Measurements from ENCODE around the gene KRT80.

The KRT80 gene

GRCh38 chr12:52186118-52186840, 5.5 kb downstream of the KRT80 start:
- H3K4me3 ChIP-seq, result no peak overlapping the region
- H3K27ac ChIP-seq, result peak overlapping the region in 18 of 21 experiments; percentile 29 to 86 (median 74)

DNA sequence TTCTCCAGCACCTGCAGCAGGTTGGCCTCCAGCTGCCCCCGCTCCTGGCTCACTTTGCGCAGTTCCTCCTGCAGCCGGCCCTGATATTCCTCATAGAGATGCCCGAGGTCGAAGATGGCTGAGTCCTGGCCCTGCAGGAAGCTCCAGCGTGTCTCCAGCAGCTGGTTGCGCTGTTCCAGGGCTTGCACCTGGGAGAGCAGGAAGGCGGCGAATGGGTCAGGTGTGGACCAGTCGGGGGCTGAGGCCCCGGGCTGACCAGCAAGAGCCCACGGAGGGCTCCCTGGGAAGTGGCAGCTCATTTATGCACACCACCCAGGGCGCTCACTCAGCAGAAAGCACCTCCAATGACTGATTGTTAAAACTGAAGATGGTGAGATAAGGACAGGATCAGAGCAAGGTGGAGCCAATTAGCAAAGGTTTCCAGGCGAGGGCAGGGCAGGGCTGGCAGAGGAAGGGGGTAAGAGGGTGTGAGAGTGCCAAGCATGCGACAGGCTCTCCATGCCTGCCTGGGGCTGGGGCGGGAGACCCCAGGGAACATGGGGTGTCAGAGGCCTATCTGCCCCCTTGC, 6.3 kb downstream of the KRT80 start:
- Histone ChIP-seq H3K27ac (peak overlapping the region in 17 of 21 experiments; percentile 39 to 86 (median 78)), H3K4me3 (peak overlapping the region in 5 of 7 experiments; percentile 7 to 30 (median 18))

DNA sequence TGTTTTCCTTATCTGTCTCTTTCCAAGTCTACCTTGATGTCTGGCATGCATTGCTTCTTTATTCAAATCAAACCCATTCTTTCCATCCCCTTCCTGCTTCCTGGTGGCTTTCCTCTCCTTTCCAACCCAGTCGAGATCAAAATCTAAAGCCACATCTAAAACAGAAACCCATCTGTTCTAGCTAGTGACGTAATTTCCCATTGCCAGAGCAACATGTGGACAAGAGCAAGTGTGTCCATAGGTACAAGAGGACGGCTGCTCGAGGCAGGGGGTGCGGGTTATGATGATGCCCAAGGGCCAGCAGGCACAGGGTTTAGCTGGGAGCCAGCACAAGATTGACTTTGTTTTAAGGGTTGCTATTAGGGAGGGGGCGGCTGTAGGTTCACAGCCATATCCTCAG, 7.0 kb downstream of the KRT80 start:
- H3K27ac ChIP-seq, result peak overlapping the region in 16 of 21 experiments; percentile 36 to 86 (median 78)
- H3K4me3 ChIP-seq, result peak overlapping the region in 5 of 7 experiments; percentile 7 to 30 (median 18)

DNA sequence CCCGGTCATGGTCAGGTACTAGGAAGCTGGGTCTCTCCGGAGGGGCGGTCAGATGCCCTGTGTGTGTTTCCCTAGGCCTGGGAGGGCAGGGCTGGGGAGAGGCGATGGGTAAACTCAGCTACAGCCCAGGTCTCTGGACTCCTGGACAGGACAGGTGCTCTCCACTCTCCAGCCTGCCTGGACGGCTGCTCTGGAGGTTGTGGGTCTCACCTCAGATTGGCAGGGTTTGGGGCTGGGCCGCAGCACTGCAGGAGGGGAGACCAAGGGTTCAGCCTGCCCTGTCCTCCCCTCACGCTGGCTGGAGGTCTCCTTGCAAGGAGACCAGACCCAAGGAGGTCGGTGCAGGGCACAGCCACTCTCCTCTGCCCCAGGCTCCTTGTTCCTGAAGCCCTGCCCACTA, 7.8 kb downstream of the KRT80 start:
- Histone ChIP-seq H3K27ac (peak overlapping the region in 19 of 21 experiments; percentile 36 to 86 (median 75)), H3K4me3 (peak overlapping the region in 4 of 7 experiments; percentile 10 to 30 (median 23))

DNA sequence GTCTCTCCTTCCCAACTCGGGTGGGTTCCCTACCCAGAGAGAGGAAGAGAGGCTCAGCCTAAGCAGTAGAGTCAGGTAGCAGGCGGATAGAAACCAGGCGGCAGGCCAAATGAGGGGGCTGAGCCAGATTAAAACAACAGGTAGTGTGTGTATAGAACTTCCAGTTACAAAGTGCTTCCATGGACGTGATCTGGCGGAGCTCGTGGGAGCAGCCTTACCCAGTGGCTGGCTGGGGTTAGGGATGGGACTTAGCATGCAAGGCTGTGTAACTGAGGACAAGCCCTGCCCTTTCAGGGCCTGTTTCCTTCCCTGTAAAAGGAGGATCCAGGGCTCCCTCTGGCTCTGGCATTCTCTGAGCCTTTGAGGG, 8.3 kb downstream of the KRT80 start:
- Histone ChIP-seq H3K27ac (peak overlapping the region in 19 of 21 experiments; percentile 36 to 86 (median 75)), H3K4me3 (peak overlapping the region in 3 of 7 experiments; percentile 18 to 30 (median 28))

GRCh38 chr12:52182898-52183543, 8.8 kb downstream of the KRT80 start:
- Histone ChIP-seq H3K4me3 (peak overlapping the region in 1 of 7 experiments; percentile 28), H3K27ac (peak overlapping the region in 19 of 21 experiments; percentile 36 to 86 (median 75))

DNA sequence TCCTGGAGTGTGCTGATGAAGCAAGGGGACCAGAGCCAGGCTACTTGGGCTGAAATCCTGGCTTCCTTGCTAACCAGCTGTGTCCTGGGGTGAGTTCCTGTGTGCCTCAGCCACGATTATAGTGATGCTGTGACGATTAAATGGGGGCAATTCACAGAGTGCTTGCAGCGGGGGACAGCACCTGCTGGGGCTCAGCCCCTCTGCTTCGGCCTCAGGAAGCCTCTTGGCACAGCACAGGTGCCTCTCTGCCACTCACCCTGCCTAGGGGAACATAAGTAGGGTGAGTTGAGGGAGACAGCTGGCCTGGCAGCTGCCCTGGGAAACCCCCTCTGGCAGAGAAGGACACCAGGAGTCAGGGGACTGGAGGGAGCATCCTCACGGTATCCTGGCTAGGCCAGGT, 9.4 kb downstream of the KRT80 start:
- Histone ChIP-seq H3K4me3 (no peak overlapping the region), H3K27ac (peak overlapping the region in 9 of 21 experiments; percentile 18 to 86 (median 75))

GRCh38 chr12:52181746-52182145, 10.1 kb downstream of the KRT80 start:
- no peak overlapping the region for H3K4me3 ChIP-seq
- H3K27ac ChIP-seq, result peak overlapping the region in 9 of 21 experiments; percentile 16 to 86 (median 63)

DNA sequence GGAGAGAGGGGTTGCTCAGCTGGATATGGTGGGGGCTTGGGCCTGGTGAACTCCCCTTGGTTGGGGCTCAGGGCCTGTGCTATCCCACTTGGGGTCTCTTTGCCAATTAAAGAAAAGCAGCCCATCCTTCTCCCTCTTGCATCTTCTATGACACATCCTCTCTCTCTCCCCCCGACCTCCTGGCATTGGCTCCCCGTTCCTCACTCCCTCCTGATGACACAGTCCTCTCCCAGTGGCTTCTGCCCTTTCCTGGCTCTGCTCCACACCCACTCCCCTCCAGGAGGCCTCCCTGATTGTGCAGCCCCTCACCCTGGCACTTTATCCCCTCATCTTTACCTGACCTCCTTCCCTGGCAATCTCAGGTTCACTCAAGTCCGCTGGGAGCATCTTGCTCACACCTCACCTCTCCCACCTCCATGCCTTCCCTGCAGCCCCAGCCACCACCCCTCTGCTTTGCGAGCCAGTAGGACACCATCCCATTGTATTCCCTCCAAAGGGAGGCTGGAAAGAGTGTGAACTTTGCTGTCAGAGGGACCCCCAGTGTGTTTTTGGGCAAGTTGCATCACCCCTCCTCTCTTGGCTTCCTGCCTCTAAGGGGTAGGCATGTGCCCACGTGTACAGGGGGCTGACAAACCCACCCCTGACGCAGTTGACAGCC, 10.7 kb downstream of the KRT80 start:
- peak overlapping the region in 8 of 21 experiments; percentile 16 to 86 (median 54) for H3K27ac ChIP-seq
- H3K4me3 ChIP-seq, result no peak overlapping the region

- Histone ChIP-seq H3K4me3 (no peak overlapping the region), H3K27ac (peak overlapping the region in 1 of 21 experiments; percentile 2)
These were observed 12.3 kb downstream of the KRT80 start for GRCh38 chr12:52179396-52179973.

- no peak overlapping the region for H3K4me3 ChIP-seq
- H3K27ac ChIP-seq, result peak overlapping the region in 1 of 21 experiments; percentile 25
These were observed 12.8 kb downstream of the KRT80 start for GRCh38 chr12:52178984-52179383.

DNA sequence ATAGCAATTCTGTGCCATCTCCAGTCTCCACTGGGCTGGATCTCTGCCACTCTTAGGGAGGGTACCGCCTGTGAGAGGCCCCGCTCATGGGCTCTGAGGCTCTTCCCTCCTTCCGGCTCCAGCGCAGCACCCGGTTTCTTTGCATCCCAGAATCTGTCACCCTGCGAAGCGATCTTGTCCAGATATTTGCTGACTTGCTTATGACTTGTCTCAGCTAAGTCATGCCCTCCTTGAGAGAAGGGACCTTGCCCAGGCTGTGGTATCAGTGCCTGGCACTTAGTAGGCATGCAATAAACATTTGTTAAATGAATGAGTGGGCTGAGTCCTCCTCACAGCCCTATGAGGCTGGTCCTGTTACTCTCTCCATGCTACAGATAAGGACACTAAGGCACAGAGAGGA, 13.4 kb downstream of the KRT80 start:
- H3K27ac ChIP-seq, result peak overlapping the region in 2 of 21 experiments; percentile 14 to 25
- H3K4me3 ChIP-seq, result no peak overlapping the region

DNA sequence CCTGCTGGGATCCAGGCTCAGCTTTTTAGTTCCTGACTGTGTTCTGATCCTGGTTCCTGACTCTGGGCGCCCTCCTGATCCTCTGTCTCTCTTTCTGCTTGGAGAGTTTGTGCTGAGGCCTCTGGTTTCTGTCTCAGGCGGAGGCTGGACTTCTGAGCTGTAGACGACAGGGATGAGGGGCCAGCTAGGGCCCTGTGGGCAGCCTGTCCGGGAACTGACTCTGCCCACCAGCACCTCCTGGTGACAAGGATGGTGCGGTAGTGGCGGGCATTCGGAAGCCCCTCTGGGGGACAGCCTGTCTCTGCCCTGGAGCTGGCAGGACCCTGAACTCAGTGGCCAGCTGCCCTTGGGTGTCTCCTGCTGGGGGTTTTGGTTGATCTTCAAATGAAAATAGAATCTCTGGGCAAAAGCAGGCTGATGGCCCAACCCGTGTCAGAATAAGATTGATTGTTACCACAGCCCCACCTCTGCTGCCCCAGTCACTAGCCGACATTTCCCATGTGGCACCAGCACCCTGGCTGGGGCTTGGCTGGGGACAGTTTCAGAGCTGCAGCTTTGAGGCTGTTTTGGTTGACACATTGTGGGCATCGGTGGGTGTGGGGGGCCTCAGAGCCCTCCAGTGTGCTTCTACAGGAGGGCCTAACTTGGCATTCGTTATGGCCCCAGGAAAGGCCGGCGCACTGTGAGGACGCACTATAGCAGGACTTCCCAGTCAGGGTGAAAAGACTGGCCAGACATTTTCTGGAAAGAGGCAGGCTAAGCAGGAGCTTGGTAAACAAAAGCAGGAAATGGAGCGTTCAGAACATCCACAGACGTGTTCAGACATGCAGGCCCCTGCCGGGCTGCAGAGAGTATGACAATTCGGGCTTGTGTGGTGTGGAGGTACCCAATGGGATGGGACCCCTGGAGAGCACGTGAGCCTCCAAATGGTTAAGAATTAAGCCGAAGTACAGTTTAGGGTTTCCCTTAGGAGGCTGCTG, 16.2 kb downstream of the KRT80 start:
- H3K27ac ChIP-seq, result peak overlapping the region in 17 of 21 experiments; percentile 30 to 80 (median 65)

DNA sequence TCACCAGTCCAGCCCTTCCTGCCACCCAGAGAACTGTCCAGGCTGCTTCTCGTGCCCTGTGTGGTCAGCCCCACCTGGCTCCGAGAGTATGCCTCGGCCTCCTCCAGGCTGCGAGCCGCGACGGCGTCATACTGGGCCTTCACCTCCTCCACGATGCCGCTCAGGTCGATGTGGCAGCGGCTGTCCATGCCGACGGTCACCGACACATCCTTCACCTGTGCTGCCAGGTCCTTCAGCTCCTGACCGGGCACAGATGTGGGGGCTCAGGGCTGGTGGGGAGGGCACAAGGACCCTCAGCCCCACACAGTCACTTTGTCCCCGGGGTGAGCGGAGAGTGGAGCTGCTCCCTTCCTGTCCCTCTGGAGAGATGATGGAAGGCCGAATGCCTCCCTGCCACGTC, 18.3 kb downstream of the KRT80 start:
- Histone ChIP-seq H3K4me3 (no peak overlapping the region), H3K27ac (no peak overlapping the region)

More for the DNA sequence above, 16.2 kb downstream of the KRT80 start:
- no peak overlapping the region for H3K4me3 ChIP-seq

GRCh38 chr12:52172956-52173355, 18.9 kb downstream of the KRT80 start:
- Histone ChIP-seq H3K4me3 (no peak overlapping the region), H3K27ac (no peak overlapping the region)

- Histone ChIP-seq H3K27ac (no peak overlapping the region), H3K4me3 (no peak overlapping the region)
These were observed 19.8 kb downstream of the KRT80 start for GRCh38 chr12:52171950-52172512.

- no peak overlapping the region for H3K4me3 ChIP-seq
- H3K27ac ChIP-seq, result peak overlapping the region in 1 of 21 experiments; percentile 10
These were observed 21.0 kb downstream of the KRT80 start for GRCh38 chr12:52170827-52171226.

GRCh38 chr12:52169886-52170285, 21.9 kb downstream of the KRT80 start:
- H3K27ac ChIP-seq, result peak overlapping the region in 2 of 21 experiments; percentile 3 to 10

More at GRCh38 chr12:52169886-52170285, 21.9 kb downstream of the KRT80 start:
- no peak overlapping the region for H3K4me3 ChIP-seq
